GM12878 (cell line): Measurements from ENCODE around the gene PSG2.
"Not testable (repeated sequence)": the region's sequence is repeated elsewhere in the genome, so short reads cannot be mapped to it uniquely, and the experiment has no call there.

Source experiments
- BCLAF1 ChIP-seq: fragments of 450-650 bp; IDR thresholded peaks from 2 replicates; pipeline ENCODE4 v1.6.1; 2017; ENCODE audit warnings: antibody characterized with exemption, mild to moderate bottlenecking, moderate library complexity
- CTCF ChIP-seq, 3 experiments: IDR thresholded peaks in 2 of 3; conservative IDR thresholded peaks in 1 of 3; 2 replicates each; pipeline ENCODE4 v1.5.1; 2011; ENCODE audit warnings: low read depth in 3 of 3, low read length in 3 of 3, mild to moderate bottlenecking in 3 of 3, control low read depth in 2 of 3, moderate library complexity in 2 of 3, inconsistent platforms in 1 of 3, mixed read lengths in 1 of 3; ENCODE audit not compliant: control insufficient read depth in 2 of 3, insufficient read depth in 1 of 3; ENCODE audit errors: extremely low read depth in 1 of 3
- EGR1 ChIP-seq, 2 experiments: IDR thresholded peaks; 1 replicate in 1 of 2; 2 replicates in 1 of 2; pipeline ENCODE4 v1.6.1; 2011 to 2012; ENCODE audit warnings: low read depth in 2 of 2, low read length in 2 of 2, borderline replicate concordance in 1 of 2, mild to moderate bottlenecking in 1 of 2, moderate library complexity in 1 of 2
- ELK1 ChIP-seq: IDR thresholded peaks from 2 replicates; pipeline ENCODE4 v1.6.1; 2012; ENCODE audit warnings: low read depth, low read length, improper control_type of control experiment
- EP300 ChIP-seq, 2 experiments: fragments of 150-350 bp in 1 of 2; IDR thresholded peaks; 2 replicates each; pipeline ENCODE4 v1.6.1; 2011 to 2012; ENCODE audit warnings: low read depth in 2 of 2, low read length in 2 of 2, borderline replicate concordance in 1 of 2, improper control_type of control experiment in 1 of 2, inconsistent platforms in 1 of 2; ENCODE audit not compliant: control insufficient read depth in 1 of 2
- EZH2 ChIP-seq: IDR thresholded peaks from 2 replicates; pipeline ENCODE4 v1.6.1; 2012; ENCODE audit warnings: low read depth, mild to moderate bottlenecking, control low read depth, inconsistent platforms, low read length, borderline replicate concordance; ENCODE audit not compliant: control insufficient read depth
- IKZF2 ChIP-seq, 2 experiments: fragments of 450-650 bp; IDR thresholded peaks; 2 replicates each; pipeline ENCODE4 v1.6.1; 2017; ENCODE audit warnings: mild to moderate bottlenecking in 2 of 2, moderate library complexity in 2 of 2
- MEF2A ChIP-seq: IDR thresholded peaks from 2 replicates; pipeline ENCODE4 v1.6.1; 2011; ENCODE audit warnings: low read depth, mild to moderate bottlenecking, low read length, moderate library complexity; ENCODE audit not compliant: insufficient read depth
- MXI1 ChIP-seq: fragments of 150-350 bp; IDR thresholded peaks from 2 replicates; pipeline ENCODE4 v1.6.1; 2011; ENCODE audit warnings: low read depth, mild to moderate bottlenecking, inconsistent platforms, low read length, improper control_type of control experiment
- NFYB ChIP-seq: IDR thresholded peaks from 2 replicates; pipeline ENCODE4 v1.6.1; 2011; ENCODE audit warnings: low read depth, mild to moderate bottlenecking, low read length, improper control_type of control experiment, moderate library complexity; ENCODE audit not compliant: insufficient read depth
- PBX3 ChIP-seq: IDR thresholded peaks from 2 replicates; pipeline ENCODE4 v1.6.1; 2011; ENCODE audit warnings: mild to moderate bottlenecking, low read depth, low read length, moderate library complexity; ENCODE audit not compliant: insufficient replicate concordance
- POLR2AphosphoS5 ChIP-seq: IDR thresholded peaks from 2 replicates; pipeline ENCODE4 v1.6.1; 2011; ENCODE audit warnings: mild to moderate bottlenecking, low read length, inconsistent platforms
- RAD21 ChIP-seq: IDR thresholded peaks from 2 replicates; pipeline ENCODE4 v1.6.1; 2011; ENCODE audit warnings: mild to moderate bottlenecking, low read depth, low read length, moderate library complexity; ENCODE audit not compliant: insufficient read depth
- RFX5 ChIP-seq: IDR thresholded peaks from 2 replicates; pipeline ENCODE4 v1.6.1; 2011; ENCODE audit warnings: low read depth, low read length, improper control_type of control experiment

- not testable (repeated sequence) for TF ChIP-seq NFYB; BCLAF1; EZH2; CTCF (IDR thresholded peaks at IDR 0.05 in 2 of 3, conservative IDR thresholded peaks at IDR 0.05 in 1 of 3; ENCODE audit: control insufficient read depth in 2 of 3, extremely low read depth in 1 of 3, insufficient read depth in 1 of 3, low read depth in 3 of 3, low read length in 3 of 3); PBX3; MXI1; EP300 (IDR thresholded peaks at IDR 0.05; ENCODE audit: borderline replicate concordance in 1 of 2, control insufficient read depth in 1 of 2, low read depth in 2 of 2, low read length in 2 of 2); EGR1 (IDR thresholded peaks at IDR 0.05; ENCODE audit: borderline replicate concordance in 1 of 2, low read depth in 2 of 2, low read length in 2 of 2); RAD21; MEF2A; RFX5; IKZF2 (IDR thresholded peaks at IDR 0.05); POLR2AphosphoS5; ELK1
These were observed 1.2 kb upstream of the PSG2 start for GRCh38 chr19:43083721-43084120.
